ENCODE results near the gene FOXRED2.

FOXRED2 gene

GRCh38 chr22:36475341-36475740, 31.5 kb downstream of the FOXRED2 start:
- Histone ChIP-seq H3K27ac (no peak overlapping the region), H3K4me1 (no peaks in the 10 kb centered on the region), H3K4me3 (ENCODE audit: low read depth, low read length) (no peak overlapping the region), H3K9ac (no peak overlapping the region), H3K36me3 (ENCODE audit: control insufficient read depth, insufficient read depth, low read length) (no peaks in the 10 kb centered on the region), H3K27me3 (ENCODE audit: control insufficient read depth, insufficient read depth, low read length) (no peaks in the 10 kb centered on the region), H2AFZ (no peak overlapping the region), H3K79me2 (no peaks in the 10 kb centered on the region), H3K4me2 (ENCODE audit: low read length) (no peak overlapping the region), H3K9me3 (ENCODE audit: control insufficient read depth, low read length) (no peaks in the 10 kb centered on the region)
- no peak for TF ChIP-seq CTCF (IDR thresholded peaks at IDR 0.05)

- H3K36me3 ChIP-seq (ENCODE audit: control insufficient read depth, insufficient read depth, low read length): no peaks in the 10 kb centered on the region
These were observed 34.2 kb downstream of the FOXRED2 start for GRCh38 chr22:36472689-36473088.

GRCh38 chr22:36471341-36471821, 35.5 kb downstream of the FOXRED2 start:
- H3K27ac ChIP-seq: no peak overlapping the region
- no peak overlapping the region for H3K9ac ChIP-seq
- no peaks in the 10 kb centered on the region for H3K36me3 ChIP-seq (ENCODE audit: control insufficient read depth, insufficient read depth, low read length)

More at GRCh38 chr22:36472689-36473088, 34.2 kb downstream of the FOXRED2 start:
- H3K4me1 ChIP-seq: no peaks in the 10 kb centered on the region
- no peaks in the 10 kb centered on the region for H3K27me3 ChIP-seq (ENCODE audit: control insufficient read depth, insufficient read depth, low read length)
- no peak overlapping the region for H3K4me2 ChIP-seq (ENCODE audit: low read length)
- TF ChIP-seq CTCF (IDR thresholded peaks at IDR 0.05): no peak
- no peak overlapping the region for H3K27ac ChIP-seq
- H2AFZ ChIP-seq: no peak overlapping the region
- H3K9me3 ChIP-seq (ENCODE audit: control insufficient read depth, low read length): no peaks in the 10 kb centered on the region
- no peak overlapping the region for H3K4me3 ChIP-seq (ENCODE audit: low read depth, low read length)
- H3K9ac ChIP-seq: no peak overlapping the region
- H3K79me2 ChIP-seq: no peaks in the 10 kb centered on the region

GRCh38 chr22:36470994-36471331, 35.9 kb downstream of the FOXRED2 start:
- Histone ChIP-seq H3K4me1 (peaks cover under 1% of the 10 kb centered on the region), H3K79me2 (no peaks in the 10 kb centered on the region), H3K9ac (no peak overlapping the region), H3K4me2 (ENCODE audit: low read length) (no peak overlapping the region), H3K27ac (no peak overlapping the region), H2AFZ (no peak overlapping the region), H3K4me3 (ENCODE audit: low read depth, low read length) (no peak overlapping the region), H3K27me3 (ENCODE audit: control insufficient read depth, insufficient read depth, low read length) (no peaks in the 10 kb centered on the region), H3K36me3 (ENCODE audit: control insufficient read depth, insufficient read depth, low read length) (no peaks in the 10 kb centered on the region), H3K9me3 (ENCODE audit: control insufficient read depth, low read length) (no peaks in the 10 kb centered on the region)
- TF ChIP-seq CTCF (IDR thresholded peaks at IDR 0.05): no peak

More at GRCh38 chr22:36471341-36471821, 35.5 kb downstream of the FOXRED2 start:
- Histone ChIP-seq H3K4me2 (ENCODE audit: low read length) (no peak overlapping the region), H2AFZ (no peak overlapping the region), H3K79me2 (no peaks in the 10 kb centered on the region), H3K4me3 (ENCODE audit: low read depth, low read length) (no peak overlapping the region), H3K27me3 (ENCODE audit: control insufficient read depth, insufficient read depth, low read length) (no peaks in the 10 kb centered on the region), H3K9me3 (ENCODE audit: control insufficient read depth, low read length) (no peaks in the 10 kb centered on the region), H3K4me1 (no peaks in the 10 kb centered on the region)
- no peak for TF ChIP-seq CTCF (IDR thresholded peaks at IDR 0.05)

GRCh38 chr22:36470162-36470993, 36.5 kb downstream of the FOXRED2 start:
- no peak overlapping the region for H3K27ac ChIP-seq
- no peak overlapping the region for H2AFZ ChIP-seq
- no peaks in the 10 kb centered on the region for H3K9me3 ChIP-seq (ENCODE audit: control insufficient read depth, low read length)
- H3K4me1 ChIP-seq: peaks cover 7% of the 10 kb centered on the region
- no peak overlapping the region for H3K4me2 ChIP-seq (ENCODE audit: low read length)
- H3K4me3 ChIP-seq (ENCODE audit: low read depth, low read length): no peak overlapping the region
- H3K36me3 ChIP-seq (ENCODE audit: control insufficient read depth, insufficient read depth, low read length): no peaks in the 10 kb centered on the region
- H3K27me3 ChIP-seq (ENCODE audit: control insufficient read depth, insufficient read depth, low read length): no peaks in the 10 kb centered on the region
- H3K9ac ChIP-seq: no peak overlapping the region
- peak; percentile 87 for TF ChIP-seq CTCF (IDR thresholded peaks at IDR 0.05)
- no peaks in the 10 kb centered on the region for H3K79me2 ChIP-seq

All from parathyroid adenoma (tissue), 2 donors.